Naive thymus-derived CD4-positive, alpha-beta T cell (primary cell): ENCODE data around the gene TBC1D10A. TPM values are rescaled to one million over a fixed set of nuclear protein-coding genes. Genes with fewer than 3 reads are reported as not detected.

ENCODE experiments used
- ATAC-seq: fragments of 150-1000 bp; cut with Tn5 transposase; 2 replicates; pipeline ENCODE4 v1.10.0; 2021; ENCODE audit warnings: mild to moderate bottlenecking, moderate library complexity
- CTCF ChIA-PET: fragments of 350-600 bp; sonication (Branson Sonifier 250); formaldehyde crosslinking; loops from one replicate; lab custom pipeline; 2021; ENCODE audit warnings: antibody characterized with exemption; lab: Charles Lee
- POLR2A ChIA-PET: fragments of 350-600 bp; sonication (Branson Sonifier 250); formaldehyde crosslinking; loops from one replicate; lab custom pipeline; 2021; ENCODE audit warnings: antibody characterized with exemption, inconsistent platforms; lab: Charles Lee
- DNase-seq, 9 donors: peaks; one replicate each; pipeline versions ENCODE4 v3.0.0 to v3.0.0-alpha.2; 2020 to 2022; ENCODE audit warnings: mixed read lengths in 1 of 9
- H3K27ac ChIP-seq: one replicate; pipeline ENCODE4 v1.7.0; 2013; ENCODE audit warnings: mild to moderate bottlenecking, low read depth, low read length, moderate library complexity
- H3K27me3 ChIP-seq, 2 donors: one replicate each; pipeline ENCODE4 v1.7.0; 2013; ENCODE audit warnings: low read length in 2 of 2, mild to moderate bottlenecking in 2 of 2, moderate library complexity in 2 of 2; ENCODE audit not compliant: control insufficient read depth in 2 of 2, insufficient read depth in 2 of 2
- H3K36me3 ChIP-seq, 3 experiments: 1 replicate in 2 of 3; 2 replicates in 1 of 3; pipeline ENCODE4 v1.7.0; 2013; ENCODE audit warnings: low read length in 3 of 3, mild to moderate bottlenecking in 3 of 3, moderate library complexity in 1 of 3; ENCODE audit not compliant: insufficient read depth in 3 of 3, control insufficient read depth in 2 of 3
- H3K4me1 ChIP-seq, 2 donors: one replicate each; pipeline ENCODE4 v1.7.0; 2013; ENCODE audit warnings: low read length in 2 of 2, mild to moderate bottlenecking in 2 of 2, moderate library complexity in 1 of 2; ENCODE audit not compliant: control insufficient read depth in 2 of 2, insufficient read depth in 2 of 2
- H3K4me3 ChIP-seq: 2 replicates; pipeline ENCODE4 v1.7.0; 2013; ENCODE audit warnings: mild to moderate bottlenecking, low read length
- H3K9me3 ChIP-seq, 3 experiments: 1 replicate in 2 of 3; 2 replicates in 1 of 3; pipeline ENCODE4 v1.7.0; 2013; ENCODE audit warnings: low read length in 3 of 3; ENCODE audit not compliant: control insufficient read depth in 2 of 3
- H3K27ac Mint-ChIP-seq, 9 donors: one replicate each; pipeline ENCODE4 v1.8.0; 2020 to 2022; ENCODE audit warnings: mixed read lengths in 9 of 9, mild to moderate bottlenecking in 8 of 9, moderate library complexity in 5 of 9, inconsistent platforms in 2 of 9
- H3K27me3 Mint-ChIP-seq, 5 donors: one replicate each; pipeline ENCODE4 v1.8.0; 2021 to 2022; ENCODE audit warnings: mixed read lengths in 5 of 5, mild to moderate bottlenecking in 1 of 5
- H3K36me3 Mint-ChIP-seq, 5 donors: one replicate each; pipeline ENCODE4 v1.8.0; 2020 to 2022; ENCODE audit warnings: mixed read lengths in 5 of 5, mild to moderate bottlenecking in 3 of 5, inconsistent platforms in 1 of 5
- H3K4me1 Mint-ChIP-seq, 7 donors: one replicate each; pipeline ENCODE4 v1.8.0; 2020 to 2022; ENCODE audit warnings: mixed read lengths in 7 of 7, mild to moderate bottlenecking in 3 of 7, inconsistent platforms in 1 of 7
- H3K4me3 Mint-ChIP-seq, 10 donors: one replicate each; pipeline ENCODE4 v1.8.0; 2020 to 2022; ENCODE audit warnings: mild to moderate bottlenecking in 10 of 10, mixed read lengths in 10 of 10, moderate library complexity in 6 of 10, inconsistent platforms in 2 of 10
- H3K9me3 Mint-ChIP-seq, 11 donors: one replicate each; pipeline ENCODE4 v1.8.0; 2020 to 2022; ENCODE audit warnings: mixed read lengths in 11 of 11, mild to moderate bottlenecking in 4 of 11, inconsistent platforms in 1 of 11, moderate library complexity in 1 of 11
- intact Hi-C, 2 donors: fragments of 100-400 bp; cut with micrococcal nuclease; formaldehyde crosslinking; loops; one replicate each; pipeline ENCODE4 v1.15.1; 2023
- polyA plus RNA-seq, 2 donors: library from polyadenylated mRNA; unstranded; fragments of 300-500 nt; fragmentation: Illumina TruSeq; gene quantifications; one replicate each; pipeline ENCODE4 v1.2.3, GENCODE V29; 2021
- total RNA-seq, 6 experiments: library from RNA in 5 of 6; stranded (reverse) in 5 of 6; gene quantifications; 1 replicate in 5 of 6; 2 replicates in 1 of 6; pipeline ENCODE4 v1.2.3 and lab custom pipeline; 2021 to 2026

Gene TBC1D10A
- total and polyA plus RNA-seq, 7 experiments from 2014 or later, result 47.2 to 84.7 (median 70.9) TPM

- Histone ChIP-seq H3K27ac (peak overlapping the region; percentile 3), H3K4me1 (peaks cover 18 to 26% of the 10 kb centered on the region in 2 donors), H3K36me3 (peaks cover 38 to 93% (median 42%) of the 10 kb centered on the region in 3 experiments), H3K27me3 (no peaks in the 10 kb centered on the region), H3K4me3 (no peak overlapping the region), H3K9me3 (no peaks in the 10 kb centered on the region)
- CTCF ChIA-PET, result interaction anchor here (0.7 to 1.6 kb wide), 3 partner anchors 48 to 84 kb away, joined by 3 to 7 read pairs (median 3); no protein-coding TSS in a partner anchor
- H3K36me3 Mint-ChIP-seq, result peaks cover under 1 to 42% (median 30%) of the 10 kb centered on the region in 5 donors
- no peaks in the 10 kb centered on the region for H3K9me3 Mint-ChIP-seq
- intact Hi-C loops, result no loop called here
- ATAC-seq (no peak), DNase-seq (no peak)
- H3K4me1 Mint-ChIP-seq, result peaks cover 32 to 79% (median 56%) of the 10 kb centered on the region in 7 donors
- H3K27me3 Mint-ChIP-seq, result no peaks in the 10 kb centered on the region
- peak overlapping the region in 4 of 10 donors; percentile 17 to 52 (median 34) for H3K4me3 Mint-ChIP-seq
- POLR2A ChIA-PET, result interaction anchor here (2.3 kb wide), 1 partner anchor 8 kb away, joined by 11 read pairs; no protein-coding TSS in a partner anchor
- H3K27ac Mint-ChIP-seq, result peak overlapping the region in 5 of 9 donors; percentile 17 to 75 (median 45)
Observed at GRCh38 chr22:30348809-30349208, 22.1 kb upstream of the TBC1D10A start.

GRCh38 chr22:30348404-30348803, 21.7 kb upstream of the TBC1D10A start:
- Mint-ChIP-seq H3K9me3 (no peaks in the 10 kb centered on the region), H3K4me1 (peaks cover 29 to 75% (median 52%) of the 10 kb centered on the region in 7 donors), H3K27me3 (no peaks in the 10 kb centered on the region), H3K27ac (peak overlapping the region in 4 of 9 donors; percentile 34 to 75 (median 50)), H3K4me3 (peak overlapping the region in 4 of 10 donors; percentile 17 to 52 (median 34)), H3K36me3 (peaks cover 1 to 43% (median 28%) of the 10 kb centered on the region in 5 donors)
- intact Hi-C loops, result no loop called here
- ChIA-PET POLR2A (interaction anchor here (1.1 kb wide), 1 partner anchor 12 kb away, joined by 4 read pairs; no protein-coding TSS in a partner anchor), CTCF (interaction anchor here (0.7 to 1.2 kb wide), 3 partner anchors 19 to 84 kb away, joined by 3 read pairs; no protein-coding TSS in a partner anchor)
- peak overlapping the region; percentile 3 for H3K27ac ChIP-seq
- peaks cover 15 to 24% of the 10 kb centered on the region in 2 donors for H3K4me1 ChIP-seq
- DNase-seq (no peak), ATAC-seq (no peak)
- no peak overlapping the region for H3K4me3 ChIP-seq
- H3K36me3 ChIP-seq, result peaks cover 41 to 95% (median 46%) of the 10 kb centered on the region in 3 experiments
- no peaks in the 10 kb centered on the region for H3K9me3 ChIP-seq
- H3K27me3 ChIP-seq, result no peaks in the 10 kb centered on the region

- peaks cover 5 to 48% (median 27%) of the 10 kb centered on the region in 5 donors for H3K36me3 Mint-ChIP-seq
- ChIA-PET POLR2A (interaction anchor here (1.1 to 2.0 kb wide), 2 partner anchors 11 to 58 kb away, joined by 4 read pairs; partner anchors contain the start of gene CASTOR1), CTCF (interaction anchor here (1.2 kb wide), 1 partner anchor 18 kb away, joined by 3 read pairs; no protein-coding TSS in a partner anchor)
- intact Hi-C loops, result no loop called here
- H3K27ac Mint-ChIP-seq, result peak overlapping the region in 7 of 9 donors; percentile 7 to 80 (median 64)
- H3K36me3 ChIP-seq, result peaks cover 47 to 97% (median 50%) of the 10 kb centered on the region in 3 experiments
- no peaks in the 10 kb centered on the region for H3K27me3 ChIP-seq
- no peak overlapping the region for H3K27ac ChIP-seq
- peaks cover 11 to 14% of the 10 kb centered on the region in 2 donors for H3K4me1 ChIP-seq
- H3K9me3 ChIP-seq, result no peaks in the 10 kb centered on the region
- H3K4me3 ChIP-seq, result no peak overlapping the region
- H3K4me3 Mint-ChIP-seq, result peak overlapping the region in 3 of 10 donors; percentile 11 to 27 (median 21)
- no peak for DNase-seq
- ATAC-seq, result no peak
- no peaks in the 10 kb centered on the region for H3K9me3 Mint-ChIP-seq
- H3K4me1 Mint-ChIP-seq, result peaks cover 34 to 65% (median 43%) of the 10 kb centered on the region in 7 donors
- no peaks in the 10 kb centered on the region for H3K27me3 Mint-ChIP-seq
Observed at GRCh38 chr22:30347255-30347892, 20.6 kb upstream of the TBC1D10A start.

GRCh38 chr22:30344447-30345200, 17.9 kb upstream of the TBC1D10A start:
- Histone ChIP-seq H3K9me3 (no peaks in the 10 kb centered on the region), H3K27me3 (no peaks in the 10 kb centered on the region), H3K4me1 (peaks cover 10 to 12% of the 10 kb centered on the region in 2 donors), H3K27ac (no peak overlapping the region), H3K4me3 (no peak overlapping the region), H3K36me3 (peaks cover 58 to 97% (median 59%) of the 10 kb centered on the region in 3 experiments)
- ChIA-PET CTCF (interaction anchor here (0.6 kb wide), 1 partner anchor 720 kb away, joined by 3 read pairs; no protein-coding TSS in a partner anchor), POLR2A (interaction anchor here (0.9 to 48.9 kb wide), 3 partner anchors 8 to 43 kb away, joined by 3 to 1265 read pairs (median 3); partner anchors contain the start of gene CASTOR1)
- no peak overlapping the region for H3K4me3 Mint-ChIP-seq
- peak; percentile 37 for ATAC-seq
- H3K27me3 Mint-ChIP-seq, result no peaks in the 10 kb centered on the region
- DNase-seq, result no peak
- intact Hi-C loops, result no loop called here
- no peaks in the 10 kb centered on the region for H3K9me3 Mint-ChIP-seq
- H3K27ac Mint-ChIP-seq, result peak overlapping the region in 5 of 9 donors; percentile 21 to 69 (median 40)
- peaks cover 8 to 56% (median 22%) of the 10 kb centered on the region in 5 donors for H3K36me3 Mint-ChIP-seq
- H3K4me1 Mint-ChIP-seq, result peaks cover 13 to 39% (median 23%) of the 10 kb centered on the region in 7 donors

GRCh38 chr22:30340911-30341685, 14.4 kb upstream of the TBC1D10A start:
- Mint-ChIP-seq H3K27me3 (no peaks in the 10 kb centered on the region), H3K27ac (peak overlapping the region in 3 of 9 donors; percentile 17 to 59 (median 59)), H3K36me3 (peaks cover 13 to 71% (median 22%) of the 10 kb centered on the region in 5 donors), H3K4me1 (peaks cover 0 to 21% (median 8%) of the 10 kb centered on the region in 7 donors), H3K4me3 (no peak overlapping the region), H3K9me3 (peaks cover 0 to 3% (median 0%) of the 10 kb centered on the region in 11 donors)
- Histone ChIP-seq H3K27me3 (no peaks in the 10 kb centered on the region), H3K9me3 (no peaks in the 10 kb centered on the region), H3K4me3 (no peak overlapping the region), H3K27ac (no peak overlapping the region), H3K36me3 (peaks cover 67 to 100% (median 74%) of the 10 kb centered on the region in 3 experiments), H3K4me1 (no peaks in the 10 kb centered on the region)
- DNase-seq, result no peak
- POLR2A ChIA-PET, result interaction anchor here (0.6 to 48.9 kb wide), 3 partner anchors 9 to 40 kb away, joined by 3 to 1265 read pairs (median 11); partner anchors contain the start of gene CASTOR1
- no peak for ATAC-seq
- CTCF ChIA-PET, result interaction anchor here (1.3 to 1.5 kb wide), 2 partner anchors 51 to 53 kb away, joined by 3 to 6 read pairs; partner anchors contain the start of gene CASTOR1
- intact Hi-C loops, result no loop called here
